ENCODE measurements around the gene WIPI1.

WIPI1 gene

GRCh38 chr17:68431045-68431608 is 26.2 kb downstream of the WIPI1 start:
- no peak overlapping the region for H3K9ac ChIP-seq (ENCODE audit: low read length)
- peaks cover 4% of the 10 kb centered on the region for H3K4me1 ChIP-seq (ENCODE audit: low read length)
- H3K27ac ChIP-seq (ENCODE audit: low read length): no peak overlapping the region
- TF ChIP-seq CTCF (IDR thresholded peaks at IDR 0.05; ENCODE audit: low read depth, low read length): no peak
- TF ChIP-seq EZH2phosphoT487 (IDR thresholded peaks at IDR 0.05; ENCODE audit: low read depth): no peak
- H2AFZ ChIP-seq (ENCODE audit: low read depth, low read length): no peak overlapping the region
- no peak overlapping the region for H3K4me2 ChIP-seq (ENCODE audit: low read length)
- H3K27me3 ChIP-seq (ENCODE audit: low read depth, low read length): no peaks in the 10 kb centered on the region
- H3K36me3 ChIP-seq (replicated peaks; ENCODE audit: low read depth, low read length): no peaks in the 10 kb centered on the region
- no peak overlapping the region for H3K4me3 ChIP-seq (ENCODE audit: low read length)
- no peaks in the 10 kb centered on the region for H3K79me2 ChIP-seq (ENCODE audit: low read length)
- H4K20me1 ChIP-seq (ENCODE audit: insufficient read depth, low read length): no peaks in the 10 kb centered on the region
- H3K9me3 ChIP-seq (ENCODE audit: insufficient read depth, low read length): no peaks in the 10 kb centered on the region

GRCh38 chr17:68429881-68430280 is 27.4 kb downstream of the WIPI1 start:
- no peaks in the 10 kb centered on the region for H3K4me1 ChIP-seq (ENCODE audit: low read length)
- no peak overlapping the region for H3K4me2 ChIP-seq (ENCODE audit: low read length)
- no peak overlapping the region for H3K27ac ChIP-seq (ENCODE audit: low read length)
- H3K27me3 ChIP-seq (ENCODE audit: low read depth, low read length): no peaks in the 10 kb centered on the region
- no peak overlapping the region for H3K9ac ChIP-seq (ENCODE audit: low read length)
- TF ChIP-seq EZH2phosphoT487 (IDR thresholded peaks at IDR 0.05; ENCODE audit: low read depth): no peak
- no peaks in the 10 kb centered on the region for H3K36me3 ChIP-seq (replicated peaks; ENCODE audit: low read depth, low read length)
- no peak overlapping the region for H2AFZ ChIP-seq (ENCODE audit: low read depth, low read length)
- H4K20me1 ChIP-seq (ENCODE audit: insufficient read depth, low read length): no peaks in the 10 kb centered on the region
- no peak overlapping the region for H3K4me3 ChIP-seq (ENCODE audit: low read length)
- no peaks in the 10 kb centered on the region for H3K79me2 ChIP-seq (ENCODE audit: low read length)
- no peaks in the 10 kb centered on the region for H3K9me3 ChIP-seq (ENCODE audit: insufficient read depth, low read length)

GRCh38 chr17:68428498-68429172 is 28.7 kb downstream of the WIPI1 start:
- TF ChIP-seq CTCF (IDR thresholded peaks at IDR 0.05; ENCODE audit: low read depth, low read length): no peak
- no peak for TF ChIP-seq EZH2phosphoT487 (IDR thresholded peaks at IDR 0.05; ENCODE audit: low read depth)
- no peak overlapping the region for H2AFZ ChIP-seq (ENCODE audit: low read depth, low read length)
- no peaks in the 10 kb centered on the region for H4K20me1 ChIP-seq (ENCODE audit: insufficient read depth, low read length)
- H3K27ac ChIP-seq (ENCODE audit: low read length): no peak overlapping the region
- no peak overlapping the region for H3K9ac ChIP-seq (ENCODE audit: low read length)
- no peaks in the 10 kb centered on the region for H3K4me1 ChIP-seq (ENCODE audit: low read length)
- H3K4me3 ChIP-seq (ENCODE audit: low read length): no peak overlapping the region
- H3K79me2 ChIP-seq (ENCODE audit: low read length): no peaks in the 10 kb centered on the region
- no peaks in the 10 kb centered on the region for H3K27me3 ChIP-seq (ENCODE audit: low read depth, low read length)
- no peaks in the 10 kb centered on the region for H3K9me3 ChIP-seq (ENCODE audit: insufficient read depth, low read length)
- H3K36me3 ChIP-seq (replicated peaks; ENCODE audit: low read depth, low read length): no peaks in the 10 kb centered on the region
- H3K4me2 ChIP-seq (ENCODE audit: low read length): no peak overlapping the region

- Histone ChIP-seq H3K4me1 (ENCODE audit: low read length) (no peaks in the 10 kb centered on the region), H4K20me1 (ENCODE audit: insufficient read depth, low read length) (no peaks in the 10 kb centered on the region), H3K27me3 (ENCODE audit: low read depth, low read length) (no peaks in the 10 kb centered on the region), H3K4me2 (ENCODE audit: low read length) (no peak overlapping the region), H3K79me2 (ENCODE audit: low read length) (no peaks in the 10 kb centered on the region), H3K9ac (ENCODE audit: low read length) (no peak overlapping the region), H3K27ac (ENCODE audit: low read length) (no peak overlapping the region), H3K9me3 (ENCODE audit: insufficient read depth, low read length) (no peaks in the 10 kb centered on the region), H2AFZ (ENCODE audit: low read depth, low read length) (no peak overlapping the region), H3K4me3 (ENCODE audit: low read length) (no peak overlapping the region), H3K36me3 (replicated peaks; ENCODE audit: low read depth, low read length) (no peaks in the 10 kb centered on the region)
- TF ChIP-seq EZH2phosphoT487 (IDR thresholded peaks at IDR 0.05; ENCODE audit: low read depth): no peak
- TF ChIP-seq CTCF (IDR thresholded peaks at IDR 0.05; ENCODE audit: low read depth, low read length): no peak
These were observed 29.7 kb downstream of the WIPI1 start for GRCh38 chr17:68427575-68427974.

All from OCI-LY3 (cell line).